GM12873 (cell line): ENCODE measurements around the gene CHCHD3.

ENCODE experiments used
- CTCF ChIP-seq: IDR thresholded peaks from 2 replicates; pipeline ENCODE4 v1.5.1; 2012; ENCODE audit warnings: low read depth, mild to moderate bottlenecking, moderate library complexity, low read length, control low read depth; ENCODE audit not compliant: insufficient read depth; ENCODE audit errors: missing control alignments

The CHCHD3 gene

GRCh38 chr7:133079296-133079695, 2.6 kb downstream of the CHCHD3 start:
- TF ChIP-seq CTCF, result no peak

GRCh38 chr7:133077394-133077793, 4.5 kb downstream of the CHCHD3 start:
- TF ChIP-seq CTCF, result no peak

- TF ChIP-seq CTCF, result no peak
These were observed 5.7 kb downstream of the CHCHD3 start for GRCh38 chr7:133076142-133076541.

GRCh38 chr7:133071506-133071905, 10.4 kb downstream of the CHCHD3 start:
- TF ChIP-seq CTCF, result no peak

- TF ChIP-seq CTCF, result no peak
These were observed 11.3 kb downstream of the CHCHD3 start for GRCh38 chr7:133070562-133070961.

GRCh38 chr7:133065301-133065700, 16.6 kb downstream of the CHCHD3 start:
- TF ChIP-seq CTCF, result no peak

GRCh38 chr7:133064082-133064820, 17.6 kb downstream of the CHCHD3 start:
- no peak for TF ChIP-seq CTCF

GRCh38 chr7:133061792-133062191, 20.1 kb downstream of the CHCHD3 start:
- no peak for TF ChIP-seq CTCF
